H1 (cell line): ENCODE data around the gene GALNT9. TPM values are rescaled to one million over a fixed set of nuclear protein-coding genes. Genes with fewer than 3 reads are reported as not detected.

Experiments used
- CTCF ChIA-PET: fragments of 300-600 bp; sonication (Branson Sonifier 250); formaldehyde crosslinking; loops from one replicate; lab custom pipeline; 2021; ENCODE audit not compliant: partially characterized antibody; lab: Charles Lee
- POLR2A ChIA-PET: fragments of 300-600 bp; sonication (Branson Sonifier 250); formaldehyde crosslinking; loops from one replicate; lab custom pipeline; 2021; ENCODE audit warnings: inconsistent platforms; ENCODE audit not compliant: partially characterized antibody; lab: Charles Lee
- DNase-seq, 2 experiments: peaks; one replicate each; pipeline versions ENCODE4 v3.0.0 to v3.0.0-alpha.2; 2010 to 2022; ENCODE audit warnings: low spot score in 2 of 2, low read depth in 1 of 2, mixed read lengths in 1 of 2
- FAIRE-seq: peaks from 2 replicates; lab custom pipeline; 2011; peaks lifted over from hg19 to GRCh38; lab: Jason Lieb, UNC
- H2AFZ ChIP-seq: 2 replicates; pipeline ENCODE4 v1.8.1; 2012; ENCODE audit warnings: low read length, inconsistent platforms
- H2AK5ac ChIP-seq: 2 replicates; pipeline ENCODE4 v1.6.1; 2013; ENCODE audit warnings: low read depth, low read length
- H2BK120ac ChIP-seq: replicated peaks from 2 replicates; pipeline ENCODE3; 2013; ENCODE audit warnings: low read depth, low read length, inconsistent platforms
- H2BK12ac ChIP-seq: 2 replicates; pipeline ENCODE4 v1.6.1; 2013; ENCODE audit warnings: low read depth, low read length
- H2BK15ac ChIP-seq: 2 replicates; pipeline ENCODE4 v1.6.1; 2013; ENCODE audit warnings: low read length
- H2BK20ac ChIP-seq: 2 replicates; pipeline ENCODE4 v1.6.1; 2013; ENCODE audit warnings: low read length
- H2BK5ac ChIP-seq: 2 replicates; pipeline ENCODE4 v1.6.1; 2013; ENCODE audit warnings: low read depth, low read length
- H3K14ac ChIP-seq: 2 replicates; pipeline ENCODE4 v1.6.1; 2013; ENCODE audit warnings: inconsistent platforms; ENCODE audit not compliant: insufficient read length
- H3K18ac ChIP-seq: 2 replicates; pipeline ENCODE4 v1.6.1; 2013; ENCODE audit warnings: low read length; ENCODE audit errors: extremely low read depth
- H3K23ac ChIP-seq: 2 replicates; pipeline ENCODE4 v1.6.1; 2013; ENCODE audit warnings: inconsistent platforms; ENCODE audit not compliant: insufficient read length
- H3K23me2 ChIP-seq: 2 replicates; pipeline ENCODE4 v1.6.1; 2013; ENCODE audit warnings: low read depth, low read length
- H3K27ac ChIP-seq: 2 replicates; pipeline ENCODE4 v1.6.1; 2011; ENCODE audit warnings: low read depth, low read length, inconsistent platforms
- H3K27me3 ChIP-seq, 4 experiments: replicated peaks in 1 of 4; 1 replicate in 1 of 4; 2 replicates in 3 of 4; pipeline versions ENCODE4 v1.6.1 to v1.8.1; 2011 to 2013; ENCODE audit warnings: low read length in 3 of 4, mild to moderate bottlenecking in 3 of 4, inconsistent platforms in 2 of 4, mixed read lengths in 2 of 4, moderate library complexity in 1 of 4; ENCODE audit not compliant: control insufficient read depth in 3 of 4, insufficient read depth in 3 of 4; ENCODE audit errors: extremely low read depth in 1 of 4
- H3K36me3 ChIP-seq, 4 experiments: 2 replicates each; pipeline versions ENCODE4 v1.6.1 to v1.8.1; 2011 to 2013; ENCODE audit warnings: mild to moderate bottlenecking in 4 of 4, low read length in 3 of 4, moderate library complexity in 2 of 4, control low read depth in 1 of 4, inconsistent platforms in 1 of 4; ENCODE audit not compliant: insufficient read depth in 4 of 4, control insufficient read depth in 2 of 4
- H3K4ac ChIP-seq: replicated peaks from 2 replicates; pipeline ENCODE3; 2013; ENCODE audit warnings: low read length, low read depth, mixed read lengths, inconsistent platforms; ENCODE audit not compliant: insufficient read length
- H3K4me1 ChIP-seq, 4 experiments: replicated peaks in 1 of 4; 1 replicate in 1 of 4; 2 replicates in 3 of 4; pipeline versions ENCODE4 v1.6.1 to v1.8.1; 2011 to 2013; ENCODE audit warnings: low read length in 3 of 4, inconsistent platforms in 2 of 4, mixed read lengths in 1 of 4; ENCODE audit not compliant: insufficient read depth in 4 of 4, control insufficient read depth in 3 of 4
- H3K4me2 ChIP-seq, 2 experiments: 2 replicates each; pipeline versions ENCODE4 v1.6.1 to v1.8.1; 2011 to 2013; ENCODE audit warnings: low read depth in 2 of 2, low read length in 2 of 2, control low read depth in 1 of 2, inconsistent platforms in 1 of 2, mild to moderate bottlenecking in 1 of 2; ENCODE audit not compliant: insufficient read depth in 1 of 2
- H3K4me3 ChIP-seq, 4 experiments: fragments of 200-600, 300-600 bp in 1 of 4; sonication (generic), shearing (Covaris generic), sonication (Bioruptor Twin) in 1 of 4; 2 replicates each; pipeline versions ENCODE4 v1.5.1 to v1.8.1; 2011 to 2016; ENCODE audit warnings: low read length in 4 of 4, low read depth in 3 of 4, control low read depth in 2 of 4, inconsistent platforms in 2 of 4, mild to moderate bottlenecking in 2 of 4, mixed read lengths in 1 of 4, moderate library complexity in 1 of 4; ENCODE audit not compliant: insufficient read depth in 2 of 4; ENCODE audit errors: extremely low read depth in 1 of 4
- H3K56ac ChIP-seq: replicated peaks from 2 replicates; pipeline ENCODE3; 2013; ENCODE audit warnings: low read depth, mild to moderate bottlenecking, mixed read lengths, low read length, inconsistent platforms; ENCODE audit not compliant: insufficient read length
- H3K79me1 ChIP-seq: 2 replicates; pipeline ENCODE4 v1.6.1; 2013; ENCODE audit warnings: low read depth, low read length, control low read depth
- H3K79me2 ChIP-seq, 2 experiments: 2 replicates each; pipeline versions ENCODE4 v1.6.1 to v1.8.1; 2012 to 2013; ENCODE audit warnings: low read length in 2 of 2, mild to moderate bottlenecking in 2 of 2, inconsistent platforms in 1 of 2; ENCODE audit not compliant: insufficient read depth in 2 of 2, control insufficient read depth in 1 of 2
- H3K9ac ChIP-seq, 4 experiments: replicated peaks in 1 of 4; 1 replicate in 1 of 4; 2 replicates in 3 of 4; pipeline versions ENCODE4 v1.6.1 to v1.8.1; 2011 to 2013; ENCODE audit warnings: low read depth in 3 of 4, low read length in 3 of 4, control low read depth in 2 of 4, mild to moderate bottlenecking in 2 of 4, moderate library complexity in 2 of 4, inconsistent platforms in 1 of 4; ENCODE audit errors: extremely low read depth in 1 of 4
- H3K9me3 ChIP-seq, 2 experiments: 2 replicates each; pipeline versions ENCODE4 v1.6.1 to v1.8.1; 2012 to 2013; ENCODE audit warnings: mild to moderate bottlenecking in 2 of 2, moderate library complexity in 2 of 2, control low read depth in 1 of 2, inconsistent platforms in 1 of 2, low read depth in 1 of 2, low read length in 1 of 2, mixed read lengths in 1 of 2; ENCODE audit not compliant: insufficient read depth in 2 of 2
- H4K20me1 ChIP-seq, 2 experiments: replicated peaks in 1 of 2; 2 replicates each; pipeline versions ENCODE3 to v1.8.1; 2011 to 2013; ENCODE audit warnings: inconsistent platforms in 2 of 2, low read length in 2 of 2, mild to moderate bottlenecking in 1 of 2; ENCODE audit not compliant: insufficient read depth in 2 of 2, control insufficient read depth in 1 of 2
- H4K5ac ChIP-seq: 2 replicates; pipeline ENCODE4 v1.6.1; 2013; ENCODE audit warnings: low read length, low read depth, mixed read lengths, inconsistent platforms; ENCODE audit not compliant: insufficient read length
- H4K8ac ChIP-seq: 2 replicates; pipeline ENCODE4 v1.8.0; 2013; ENCODE audit warnings: mild to moderate bottlenecking, moderate library complexity, low read length, inconsistent platforms; ENCODE audit not compliant: insufficient read depth; ENCODE audit errors: extremely low read depth
- H4K91ac ChIP-seq: replicated peaks from 2 replicates; pipeline ENCODE3; 2013; ENCODE audit warnings: low read length, mixed read lengths, inconsistent platforms; ENCODE audit not compliant: insufficient read length
- CEBPB ChIP-seq: IDR thresholded peaks from 2 replicates; pipeline ENCODE4 v1.6.1; 2012; ENCODE audit warnings: low read depth, low read length
- SAP30 ChIP-seq: fragments of 300-600 bp; sonication (generic); IDR thresholded peaks from 2 replicates; pipeline ENCODE4 v1.7.1; 2012; ENCODE audit warnings: low read length, moderate library complexity, mild to moderate bottlenecking, inconsistent platforms; ENCODE audit not compliant: insufficient read depth, insufficient replicate concordance
- ZNF274 ChIP-seq: IDR thresholded peaks from 2 replicates; pipeline ENCODE4 v1.7.0; 2012; ENCODE audit warnings: low read length, borderline replicate concordance; ENCODE audit errors: extremely low read depth
- WGBS, 2 experiments: shearing (Covaris generic) in 1 of 2; methylation state at CpG; one replicate each; pipeline versions ENCODE4 v1.1.6 to v1.1.7; 2013 to 2015; ENCODE audit warnings: low lambda C conversion rate in 2 of 2, mixed read lengths in 2 of 2, inconsistent platforms in 1 of 2, low coverage in 1 of 2, missing lambda C conversion rate in 1 of 2; ENCODE audit not compliant: insufficient replicate concordance in 2 of 2, insufficient coverage in 1 of 2, insufficient read length in 1 of 2; ENCODE audit errors: extremely low coverage in 1 of 2, missing lambda C conversion rate in 1 of 2; 5-methylcytosine and 5-hydroxymethylcytosine counted together
- polyA plus RNA-seq, 7 experiments: library from polyadenylated mRNA; depleted of rRNA in 3 of 7; stranded (reverse) in 5 of 7; unstranded in 2 of 7; fragments of >200 nt in 5 of 7; fragments of 200-250 nt in 2 of 7; gene quantifications; 1 replicate in 5 of 7; 2 replicates in 1 of 7; 4 replicates in 1 of 7; pipeline versions ENCODE4 v1.2.1 to v1.2.3, GENCODE V29; 2011 to 2013; ENCODE audit warnings: missing spikeins in 2 of 7, mixed read lengths in 2 of 7
- total RNA-seq: library from RNA; stranded (reverse); fragmentation: NEBNext Ultra II Directional; extraction: Animal tissue kit (Norgen Biotek cat#: 25700); gene quantifications from 2 replicates; pipeline ENCODE4 v1.2.1, GENCODE V29; 2021

Gene GALNT9
- total and polyA plus RNA-seq, 2 of the 8 experiments (the other 6 are each of a cell fraction or from before 2014, with no cell fraction given): 2.0 to 3.6 TPM

- Histone ChIP-seq H3K4me2 (no peak overlapping the region), H2BK12ac (no peak overlapping the region), H3K4me1 (peaks cover 5 to 39% (median 31%) of the 10 kb centered on the region in 4 experiments), H3K18ac (no peak overlapping the region), H3K23ac (no peak overlapping the region), H3K23me2 (0 out of 2 replicates have a peak, but pooled peaks cover 1% of the 10 kb centered on the region), H4K20me1 (no peaks in the 10 kb centered on the region), H4K91ac (no peak overlapping the region), H2BK120ac (no peak overlapping the region), H3K27ac (no peak overlapping the region), H2BK5ac (no peak overlapping the region), H3K14ac (no peak overlapping the region), H2BK15ac (no peak overlapping the region), H3K36me3 (no peaks in the 10 kb centered on the region), H2BK20ac (no peak overlapping the region), H3K27me3 (peaks cover 0 to 15% (median 8%) of the 10 kb centered on the region in 4 experiments; a peak in 4 of 7 replicates), H3K79me2 (no peaks in the 10 kb centered on the region), H3K9me3 (peaks cover 3 to 13% of the 10 kb centered on the region in 2 experiments; a peak in 3 of 4 replicates), H3K4me3 (no peak overlapping the region), H3K79me1 (no peaks in the 10 kb centered on the region; the same call in 1 of the 2 replicates), H2AK5ac (no peak overlapping the region), H3K56ac (no peak overlapping the region), H4K5ac (no peak overlapping the region), H4K8ac (no peak overlapping the region), H2AFZ (no peak overlapping the region), H3K9ac (no peak overlapping the region), H3K4ac (no peak overlapping the region)
- ChIA-PET POLR2A (no interaction called here), CTCF (interaction anchor here (1.0 to 3.8 kb wide), 6 partner anchors 12 to 127 kb away, joined by 3 to 36 read pairs (median 10); no protein-coding TSS in a partner anchor)
- TF ChIP-seq CEBPB: 0 out of 2 replicates have a peak, but pooled peaks have one; percentile 22
- no peak for TF ChIP-seq ZNF274
- TF ChIP-seq SAP30: no peak
- 95% methylated on average over 17 of the region's 23 CpGs; no CpG with 5 or more reads in 1 of the 2 experiments for WGBS, 2 experiments
- FAIRE-seq (no peak), DNase-seq (no peak)
Observed at GRCh38 chr12:132286912-132287311, 42.5 kb downstream of the GALNT9 start.
